K562 (cell line): Measurements from ENCODE around the gene TESK2. TPM values are rescaled to one million over a fixed set of nuclear protein-coding genes. Genes with fewer than 3 reads are reported as not detected.

Experiments
- CBFA2T2 ChIP-seq: fragments of 450-650 bp; conservative IDR thresholded peaks from 2 replicates; pipeline ENCODE4 v1.6.1; 2017; ENCODE audit warnings: mild to moderate bottlenecking
- CC2D1A ChIP-seq: fragments of 450-650 bp; IDR thresholded peaks from 2 replicates; pipeline ENCODE4 v1.6.1; 2017; ENCODE audit warnings: mild to moderate bottlenecking
- DEAF1 ChIP-seq: fragments of 450-650 bp; formaldehyde crosslinking; IDR thresholded peaks from 2 replicates; pipeline ENCODE4 v1.4.0; 2020; ENCODE audit warnings: mild to moderate bottlenecking, moderate library complexity
- ELF2 ChIP-seq: fragments of 250-450 bp; sonication (Bioruptor Pico); IDR thresholded peaks from 2 replicates; pipeline ENCODE4 v1.5.0; 2021; ENCODE audit warnings: mild to moderate bottlenecking
- FOSL1 ChIP-seq: fragments of 200-800 bp; sonication (Bioruptor generic); conservative IDR thresholded peaks from 2 replicates; pipeline ENCODE4 v1.6.1; 2016; ENCODE audit warnings: missing genetic modification characterization, missing compliant biosample characterization
- IFI16 ChIP-seq: fragments of 250-450 bp; sonication (Bioruptor Pico); IDR thresholded peaks from 2 replicates; pipeline ENCODE4 v2.1.2; 2022; ENCODE audit warnings: mild to moderate bottlenecking, inconsistent platforms
- MECOM ChIP-seq: fragments of 250-450 bp; sonication (Bioruptor Pico); IDR thresholded peaks from 2 replicates; pipeline ENCODE4 v1.8.0; 2022; ENCODE audit warnings: inconsistent platforms
- MYBL2 ChIP-seq, 2 experiments: fragments of 450-650 bp in 1 of 2; sonication (generic) in 1 of 2; formaldehyde crosslinking in 1 of 2; IDR thresholded peaks; 2 replicates each; pipeline versions ENCODE4 v1.6.1 to v1.8.1; 2017 to 2022; ENCODE audit warnings: borderline replicate concordance in 1 of 2, inconsistent platforms in 1 of 2, low read depth in 1 of 2, mild to moderate bottlenecking in 1 of 2, missing genetic modification reagents in 1 of 2, moderate library complexity in 1 of 2
- NCOA2 ChIP-seq, 2 experiments: fragments of 450-650 bp; IDR thresholded peaks; 2 replicates each; pipeline ENCODE4 v1.6.1; 2018; ENCODE audit warnings: mild to moderate bottlenecking in 2 of 2, moderate library complexity in 1 of 2; ENCODE audit not compliant: partially characterized antibody in 2 of 2
- NRF1 ChIP-seq, 2 experiments: fragments of 450-650 bp; IDR thresholded peaks in 1 of 2; conservative IDR thresholded peaks in 1 of 2; 2 replicates each; pipeline ENCODE4 v1.6.1; 2014; ENCODE audit warnings: mild to moderate bottlenecking in 2 of 2
- OTX1 ChIP-seq: fragments of 450-650 bp; formaldehyde crosslinking; IDR thresholded peaks from 2 replicates; pipeline ENCODE4 v1.4.0; 2022; ENCODE audit warnings: mild to moderate bottlenecking
- SMAD3 ChIP-seq: fragments of 450-650 bp; formaldehyde crosslinking; conservative IDR thresholded peaks from 2 replicates; pipeline ENCODE4 v1.4.0; 2020; ENCODE audit warnings: mild to moderate bottlenecking
- SMARCC2 ChIP-seq: fragments of 450-650 bp; IDR thresholded peaks from 2 replicates; pipeline ENCODE4 v1.6.1; 2017; ENCODE audit warnings: antibody characterized with exemption, moderate library complexity, mild to moderate bottlenecking, low read depth
- STAT5B ChIP-seq: fragments of 250-450 bp; sonication (Bioruptor Pico); IDR thresholded peaks from 2 replicates; pipeline ENCODE4 v1.8.0; 2021; ENCODE audit warnings: mild to moderate bottlenecking, inconsistent platforms
- ZBTB34 ChIP-seq: fragments of 250-450 bp; sonication (Bioruptor Pico); IDR thresholded peaks from 2 replicates; pipeline ENCODE4 v1.8.0; 2021; ENCODE audit warnings: mild to moderate bottlenecking, moderate library complexity
- ZKSCAN1 ChIP-seq: fragments of 150-350 bp; IDR thresholded peaks from 2 replicates; pipeline ENCODE4 v1.6.1; 2016; ENCODE audit warnings: low read depth, low read length
- ZNF134 ChIP-seq: fragments of 250-450 bp; sonication (Bioruptor Pico); conservative IDR thresholded peaks from 2 replicates; pipeline ENCODE4 v1.4.0; 2020
- ZNF197 ChIP-seq: fragments of 200-800 bp; sonication (Bioruptor generic); IDR thresholded peaks from 2 replicates; pipeline ENCODE4 v1.6.1; 2016; ENCODE audit warnings: low read depth, missing genetic modification characterization, missing compliant biosample characterization
- ZNF717 ChIP-seq: fragments of 250-450 bp; sonication (Bioruptor Pico); IDR thresholded peaks from 2 replicates; pipeline ENCODE4 v1.5.0; 2021
- ZNF76 ChIP-seq: fragments of 250-450 bp; sonication (Bioruptor Pico); IDR thresholded peaks from 2 replicates; pipeline ENCODE4 v1.4.0; 2020; ENCODE audit warnings: mild to moderate bottlenecking, moderate library complexity, borderline replicate concordance
- polyA plus RNA-seq, 8 experiments: library from polyadenylated mRNA; depleted of rRNA in 4 of 8; stranded (reverse) in 5 of 8; unstranded in 3 of 8; fragments of >200 nt; fragmentation: Nextera tagmentation in 2 of 8; fragmentation: Illumina TruSeq in 1 of 8; extraction: Ambion mirVana in 2 of 8; extraction: Trizol in 1 of 8; gene quantifications; 2 replicates each; pipeline versions ENCODE4 v1.2.1 to v1.2.3, GENCODE V29; 2011 to 2014; ENCODE audit warnings: inconsistent platforms in 1 of 8, missing spikeins in 1 of 8
- total RNA-seq, 7 experiments: library from RNA; depleted of rRNA in 6 of 7; stranded (reverse); fragments of >200 nt in 6 of 7; fragmentation: Illumina TruSeq in 2 of 7; extraction: Trizol in 2 of 7; gene quantifications; 2 replicates each; pipeline versions ENCODE4 v1.2.1 to v1.2.3, GENCODE V29; 2011 to 2021; ENCODE audit warnings: low replicate concordance in 1 of 7
- TF ChIP-seq, protein P1 (sequence below): IDR thresholded peaks from 2 replicates; pipeline ENCODE4 v1.6.1; 2012; ENCODE audit warnings: low read depth, low read length, improper control_type of control experiment, borderline replicate concordance

TESK2 gene
- total and polyA plus RNA-seq, 9 of the 15 experiments (the other 6 are each of a cell fraction or from before 2014, with no cell fraction given), result 1.6 to 5.3 (median 3.7) TPM

DNA sequence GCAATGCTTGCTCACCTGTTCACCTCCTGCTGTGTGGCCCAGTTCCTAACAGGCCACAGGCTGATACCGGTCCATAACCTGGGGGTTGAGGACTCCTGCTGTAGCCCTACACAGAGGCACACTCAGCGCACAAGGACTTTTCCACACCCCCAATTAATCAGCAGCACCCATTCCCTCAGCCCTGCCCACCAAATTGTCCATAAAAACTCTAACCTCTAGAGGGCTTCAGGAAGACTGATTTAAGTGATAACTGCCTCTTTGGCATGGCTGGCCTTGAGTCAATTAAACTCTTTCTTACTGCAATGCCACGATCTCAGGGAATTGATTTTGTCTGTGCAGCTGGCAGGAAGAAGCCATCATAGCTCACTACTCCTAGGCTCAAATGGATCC is 79.5 kb downstream of the TESK2 start (continued):
- TF ChIP-seq SMAD3 (CRISPR knock-in tag), result peak; percentile 75; the same call in 1 of the 2 replicates
- TF ChIP-seq MECOM (CRISPR knock-in tag), result peak; percentile 32; the same call in 1 of the 2 replicates
- no peak for TF ChIP-seq DEAF1
- TF ChIP-seq, protein P1, sequence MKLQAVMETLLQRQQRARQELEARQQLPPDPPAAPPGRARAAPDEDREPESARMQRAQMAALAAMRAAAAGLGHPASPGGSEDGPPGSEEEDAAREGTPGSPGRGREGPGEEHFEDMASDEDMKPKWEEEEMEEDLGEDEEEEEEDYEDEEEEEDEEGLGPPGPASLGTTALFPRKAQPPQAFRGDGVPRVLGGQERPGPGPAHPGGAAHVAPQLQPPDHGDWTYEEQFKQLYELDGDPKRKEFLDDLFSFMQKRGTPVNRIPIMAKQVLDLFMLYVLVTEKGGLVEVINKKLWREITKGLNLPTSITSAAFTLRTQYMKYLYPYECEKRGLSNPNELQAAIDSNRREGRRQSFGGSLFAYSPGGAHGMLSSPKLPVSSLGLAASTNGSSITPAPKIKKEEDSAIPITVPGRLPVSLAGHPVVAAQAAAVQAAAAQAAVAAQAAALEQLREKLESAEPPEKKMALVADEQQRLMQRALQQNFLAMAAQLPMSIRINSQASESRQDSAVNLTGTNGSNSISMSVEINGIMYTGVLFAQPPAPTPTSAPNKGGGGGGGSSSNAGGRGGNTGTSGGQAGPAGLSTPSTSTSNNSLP, result 0 out of 2 replicates have a peak, but pooled peaks have one; percentile 15
- no peak for TF ChIP-seq OTX1 (CRISPR knock-in tag)
- TF ChIP-seq ZBTB34, result no peak
- peak; percentile 58; the same call in 1 of the 2 replicates for TF ChIP-seq ELF2 (CRISPR knock-in tag)
- no peak for TF ChIP-seq CC2D1A
- no peak for TF ChIP-seq NCOA2 (IDR thresholded peaks at IDR 0.05; ENCODE audit: partially characterized antibody in 2 of 2)
- no peak for TF ChIP-seq STAT5B (CRISPR knock-in tag)
- peak; percentile 18; the same call in 1 of the 2 replicates for TF ChIP-seq ZNF197 (CRISPR knock-in tag)
- peak; percentile 25; the same call in 1 of the 2 replicates for TF ChIP-seq ZNF76 (CRISPR knock-in tag)
- no peak for TF ChIP-seq CBFA2T2
- TF ChIP-seq ZNF717 (CRISPR knock-in tag), result no peak
- no peak for TF ChIP-seq ZKSCAN1
- no peak; a peak in 1 of 4 replicates for TF ChIP-seq NRF1 (conservative IDR thresholded peaks at IDR 0.05 in 1 of 2, IDR thresholded peaks at IDR 0.05 in 1 of 2)
- TF ChIP-seq SMARCC2, result no peak
- TF ChIP-seq FOSL1 (tag), result peak; percentile 34
- TF ChIP-seq ZNF134 (CRISPR knock-in tag), result peak; percentile 4; the same call in 1 of the 2 replicates
- TF ChIP-seq IFI16, result no peak
- TF ChIP-seq MYBL2 (IDR thresholded peaks at IDR 0.05; ENCODE audit: low read depth), result no peak
- no peak for TF ChIP-seq MYBL2 (CRISPR knock-in tag; IDR thresholded peaks at IDR 0.05; ENCODE audit: borderline replicate concordance)
